Spleen (tissue), 7 donors: ENCODE results near the gene TMEM43.

Experiments
- CTCF ChIP-seq, 11 experiments: fragments of 200-600 bp in 7 of 11; fragments of 450-650 bp in 4 of 11; sonication (generic) in 4 of 11; IDR thresholded peaks in 8 of 11; conservative IDR thresholded peaks in 3 of 11; 1 replicate in 7 of 11; 2 replicates in 4 of 11; pipeline versions ENCODE4 v1.4.0 to v1.8.0; 2016 to 2021; ENCODE audit warnings: antibody characterized with exemption in 11 of 11, inconsistent platforms in 4 of 11, mild to moderate bottlenecking in 1 of 11
- POLR2A ChIP-seq, 3 donors: fragments of 450-650 bp; IDR thresholded peaks; one replicate each; pipeline ENCODE4 v1.5.1; 2017; ENCODE audit warnings: antibody characterized with exemption in 3 of 3, mild to moderate bottlenecking in 1 of 3
- POLR2AphosphoS5 ChIP-seq, 3 donors: sonication (generic); formaldehyde crosslinking; IDR thresholded peaks; one replicate each; pipeline ENCODE4 v1.5.1; 2017; ENCODE audit warnings: antibody characterized with exemption in 3 of 3
- donor health status: DM: no; HTN: no; CAD: no; lungs with moderate emphysema.
- donor health status: DM: no; HTN: no; CAD: no.
- donor health status: DM: no; HTN: no; CAD: no.

GRCh38 chr3:14186854-14187458 is 62.1 kb downstream of the TMEM43 start:
- no peak for TF ChIP-seq POLR2A (IDR thresholded peaks at IDR 0.05)
- no peak for TF ChIP-seq CTCF (IDR thresholded peaks at IDR 0.05 in 8 of 11, conservative IDR thresholded peaks at IDR 0.05 in 3 of 11)
- TF ChIP-seq POLR2AphosphoS5 (IDR thresholded peaks at IDR 0.05): no peak
